ENCODE measurements around the gene TRMT44. TPM values are rescaled to one million over a fixed set of nuclear protein-coding genes. Genes with fewer than 3 reads are reported as not detected.

Gene TRMT44
- total and polyA plus RNA-seq, 2 of the 4 experiments (the other 2 are of a cell fraction): 7.3 to 8.1 TPM

DNA sequence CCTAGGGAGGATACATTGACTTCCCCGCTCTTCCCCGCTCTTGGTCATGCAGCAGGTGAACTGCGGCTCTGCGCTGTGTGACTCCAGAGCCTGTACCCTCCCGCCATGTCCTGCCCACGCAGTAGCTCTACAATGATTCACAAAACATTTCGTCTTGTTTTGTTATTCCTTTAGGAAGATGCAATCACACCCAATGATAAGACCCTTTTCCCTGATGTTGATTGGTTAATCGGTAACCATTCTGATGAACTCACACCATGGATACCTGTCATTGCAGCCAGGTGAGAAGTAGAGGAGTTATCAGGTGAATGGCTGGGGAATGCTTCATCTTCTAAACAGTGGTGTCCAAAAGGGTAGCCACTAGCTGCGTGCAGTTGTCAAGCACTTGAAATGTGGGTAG, 23.2 kb downstream of the TRMT44 start:
- POLR2A ChIA-PET (ENCODE audit: unreplicated experiment): no interaction called here
- H2BK120ac ChIP-seq (ENCODE audit: low read depth, low read length): no peak overlapping the region
- dilution Hi-C loops (cut with HindIII; ENCODE audit: low sequenced_read_pairs, unreplicated experiment) (no loop called here), intact Hi-C loops (cut with micrococcal nuclease) (no loop called here), in situ Hi-C loops (cut with MboI; ENCODE audit: low sequenced_read_pairs) (loop anchor here (5.0 kb wide), 1 partner anchor 128 kb away; the partner anchor contains the start of gene CPZ)
- CTCF ChIA-PET: interaction anchor here (1.0 kb wide), 1 partner anchor 12 kb away, joined by 4 read pairs; no protein-coding TSS in a partner anchor
- H3K9me3 ChIP-seq (ENCODE audit: control insufficient read depth, insufficient read depth, low read length): no peaks in the 10 kb centered on the region
- no peak overlapping the region for H3K9ac ChIP-seq (ENCODE audit: low read depth, low read length)
- no peaks in the 10 kb centered on the region for H3K9me1 ChIP-seq (ENCODE audit: insufficient read depth, low read length)
- BruUV-seq (replicated peaks): no TSS peak
- H3K23ac ChIP-seq (ENCODE audit: low read depth, low read length): no peak overlapping the region
- H2AK9ac ChIP-seq (replicated peaks; ENCODE audit: low read depth, low read length, poor library complexity): no peak overlapping the region
- H3K14ac ChIP-seq (replicated peaks; ENCODE audit: low read depth, low read length): no peak overlapping the region
- peaks cover 11% of the 10 kb centered on the region for H4K20me1 ChIP-seq (ENCODE audit: insufficient read depth, low read length)
- no peak for ATAC-seq (ENCODE audit: low read depth)
- WGBS, 2 experiments (ENCODE audit: extremely low coverage in 2 of 2, insufficient read length in 1 of 2): no CpG with 5 or more reads among the region's 9 CpGs
- no peak overlapping the region for H2AFZ ChIP-seq (replicated peaks; ENCODE audit: low read length, poor library complexity)
- H2BK5ac ChIP-seq (ENCODE audit: low read depth, low read length, poor library complexity, severe bottlenecking): no peak overlapping the region
- no peak overlapping the region for H3K4me3 ChIP-seq (ENCODE audit: insufficient read depth, low read depth, low read length)
- no peak overlapping the region for H4K5ac ChIP-seq (ENCODE audit: low read depth, low read length)
- H2AK5ac ChIP-seq (ENCODE audit: low read depth, low read length): no peak overlapping the region
- TF ChIP-seq SMC3 (IDR thresholded peaks at IDR 0.05; ENCODE audit: low read depth, low read length) (no peak), CEBPB (IDR thresholded peaks at IDR 0.05; ENCODE audit: low read depth, low read length) (no peak), BHLHE40 (IDR thresholded peaks at IDR 0.05; ENCODE audit: low read depth, low read length) (no peak), POLR2A (IDR thresholded peaks at IDR 0.05; ENCODE audit: low read depth, low read length) (no peak), NFE2L2 (IDR thresholded peaks at IDR 0.05; ENCODE audit: low read depth, low read length) (no peak), MAFK (IDR thresholded peaks at IDR 0.05; ENCODE audit: low read depth, low read length) (no peak), RFX5 (IDR thresholded peaks at IDR 0.05; ENCODE audit: low read depth, low read length) (no peak), CHD1 (IDR thresholded peaks at IDR 0.05; ENCODE audit: low read depth, low read length) (no peak), MXI1 (IDR thresholded peaks at IDR 0.05; ENCODE audit: borderline replicate concordance, low read depth, low read length) (no peak), RCOR1 (IDR thresholded peaks at IDR 0.05; ENCODE audit: insufficient replicate concordance, low read length) (no peak), FOS (IDR thresholded peaks at IDR 0.05; ENCODE audit: low read depth, low read length) (no peak), RAD21 (IDR thresholded peaks at IDR 0.05; ENCODE audit: low read length) (no peak)
- TF ChIP-seq, protein P1, sequence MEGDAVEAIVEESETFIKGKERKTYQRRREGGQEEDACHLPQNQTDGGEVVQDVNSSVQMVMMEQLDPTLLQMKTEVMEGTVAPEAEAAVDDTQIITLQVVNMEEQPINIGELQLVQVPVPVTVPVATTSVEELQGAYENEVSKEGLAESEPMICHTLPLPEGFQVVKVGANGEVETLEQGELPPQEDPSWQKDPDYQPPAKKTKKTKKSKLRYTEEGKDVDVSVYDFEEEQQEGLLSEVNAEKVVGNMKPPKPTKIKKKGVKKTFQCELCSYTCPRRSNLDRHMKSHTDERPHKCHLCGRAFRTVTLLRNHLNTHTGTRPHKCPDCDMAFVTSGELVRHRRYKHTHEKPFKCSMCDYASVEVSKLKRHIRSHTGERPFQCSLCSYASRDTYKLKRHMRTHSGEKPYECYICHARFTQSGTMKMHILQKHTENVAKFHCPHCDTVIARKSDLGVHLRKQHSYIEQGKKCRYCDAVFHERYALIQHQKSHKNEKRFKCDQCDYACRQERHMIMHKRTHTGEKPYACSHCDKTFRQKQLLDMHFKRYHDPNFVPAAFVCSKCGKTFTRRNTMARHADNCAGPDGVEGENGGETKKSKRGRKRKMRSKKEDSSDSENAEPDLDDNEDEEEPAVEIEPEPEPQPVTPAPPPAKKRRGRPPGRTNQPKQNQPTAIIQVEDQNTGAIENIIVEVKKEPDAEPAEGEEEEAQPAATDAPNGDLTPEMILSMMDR (conservative IDR thresholded peaks at IDR 0.05; ENCODE audit: low read depth, low read length): no peak
- TF ChIP-seq, protein P2, sequence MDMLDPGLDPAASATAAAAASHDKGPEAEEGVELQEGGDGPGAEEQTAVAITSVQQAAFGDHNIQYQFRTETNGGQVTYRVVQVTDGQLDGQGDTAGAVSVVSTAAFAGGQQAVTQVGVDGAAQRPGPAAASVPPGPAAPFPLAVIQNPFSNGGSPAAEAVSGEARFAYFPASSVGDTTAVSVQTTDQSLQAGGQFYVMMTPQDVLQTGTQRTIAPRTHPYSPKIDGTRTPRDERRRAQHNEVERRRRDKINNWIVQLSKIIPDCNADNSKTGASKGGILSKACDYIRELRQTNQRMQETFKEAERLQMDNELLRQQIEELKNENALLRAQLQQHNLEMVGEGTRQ (IDR thresholded peaks at IDR 0.05; ENCODE audit: low read depth, low read length): no peak
- H3K4me2 ChIP-seq (ENCODE audit: low read depth, low read length): no peak overlapping the region
- H3K79me1 ChIP-seq (ENCODE audit: low read depth in 1 of 2, low read length in 2 of 2): 0 out of 4 replicates have a peak, but pooled peaks cover 2 to 3% of the 10 kb centered on the region in 2 experiments
- no peak overlapping the region for H3K56ac ChIP-seq (ENCODE audit: extremely low read depth, insufficient read depth, low read length)
- H3K18ac ChIP-seq (ENCODE audit: low read depth, low read length): no peak overlapping the region
- H3K27me3 ChIP-seq (ENCODE audit: control insufficient read depth, insufficient read depth, low read length): no peaks in the 10 kb centered on the region
- H3K4ac ChIP-seq (ENCODE audit: low read depth, low read length): no peak overlapping the region
- peaks cover 32% of the 10 kb centered on the region for H3K36me3 ChIP-seq (ENCODE audit: control insufficient read depth, insufficient read depth, low read length)
- H2BK20ac ChIP-seq (ENCODE audit: low read depth, low read length): no peak overlapping the region
- H2BK15ac ChIP-seq (ENCODE audit: low read depth, low read length): no peak overlapping the region
- DNase-seq: no peak
- H4K8ac ChIP-seq (ENCODE audit: low read depth in 2 of 2, low read length in 2 of 2): no peak overlapping the region
- no peak overlapping the region for H3K27ac ChIP-seq (ENCODE audit: insufficient read depth, low read length)
- H4K91ac ChIP-seq (ENCODE audit: insufficient read depth, low read depth, low read length): no peak overlapping the region
- no peaks in the 10 kb centered on the region for H3K4me1 ChIP-seq (ENCODE audit: control insufficient read depth, insufficient read depth, low read length)
